ENCODE data around the gene CFAP61. TPM values are rescaled to one million over a fixed set of nuclear protein-coding genes. Genes with fewer than 3 reads are reported as not detected.
A peak's percentile ranks its signal among the peaks of the same experiment; 100 is the strongest.
"Not testable (repeated sequence)": the region's sequence is repeated elsewhere in the genome, so short reads cannot be mapped to it uniquely, and the experiment has no call there.

The CFAP61 gene
- total RNA-seq, 2 donors from 2014 or later, result 1.0 TPM

- DNase-seq, result not testable (repeated sequence)
Measured at GRCh38 chr20:20244384-20244783, 192.1 kb downstream of the CFAP61 start.

GRCh38 chr20:20246996-20247633 lies 194.8 kb downstream of the CFAP61 start:
- DNase-seq (no peak), ATAC-seq (no peak)
- intact Hi-C loops (cut with DNase I), result no loop called here

More at GRCh38 chr20:20244384-20244783, 192.1 kb downstream of the CFAP61 start:
- ATAC-seq; intact Hi-C loops (cut with DNase I): not testable (repeated sequence)

- intact Hi-C loops (cut with DNase I), result no loop called here
- ATAC-seq (no peak), DNase-seq (no peak)
Measured at GRCh38 chr20:20248620-20249200, 196.4 kb downstream of the CFAP61 start.

GRCh38 chr20:20251317-20251716 lies 199.0 kb downstream of the CFAP61 start:
- ATAC-seq (no peak), DNase-seq (no peak)
- intact Hi-C loops (cut with DNase I), result no loop called here

GRCh38 chr20:20251836-20252235 lies 199.5 kb downstream of the CFAP61 start:
- ATAC-seq (no peak), DNase-seq (no peak)
- intact Hi-C loops (cut with DNase I), result no loop called here

GRCh38 chr20:20253039-20253743 lies 200.9 kb downstream of the CFAP61 start:
- intact Hi-C loops (cut with DNase I), result no loop called here
- DNase-seq (no peak), ATAC-seq (no peak)

GRCh38 chr20:20253744-20254330 lies 201.5 kb downstream of the CFAP61 start:
- intact Hi-C loops (cut with DNase I), result no loop called here
- DNase-seq (no peak), ATAC-seq (no peak)

- ATAC-seq (peak in 1 of 2 donors; percentile 48), DNase-seq (no peak)
- intact Hi-C loops (cut with DNase I), result no loop called here
Measured at GRCh38 chr20:20255099-20255498, 202.8 kb downstream of the CFAP61 start.

- DNase-seq (no peak), ATAC-seq (peak in 1 of 2 donors; percentile 40)
- intact Hi-C loops (cut with DNase I), result no loop called here
Measured at GRCh38 chr20:20259533-20259932, 207.2 kb downstream of the CFAP61 start.

GRCh38 chr20:20261159-20261558 lies 208.8 kb downstream of the CFAP61 start:
- ATAC-seq, result peak in 1 of 2 donors; percentile 59
- no peak for DNase-seq
- intact Hi-C loops (cut with DNase I), result no loop called here

GRCh38 chr20:20265210-20265609 lies 212.9 kb downstream of the CFAP61 start:
- ATAC-seq, result no peak
- DNase-seq, result no peak
- intact Hi-C loops (cut with DNase I), result no loop called here

- no peak for ATAC-seq
- intact Hi-C loops (cut with DNase I), result no loop called here
- no peak for DNase-seq
Measured at GRCh38 chr20:20266552-20266951, 214.2 kb downstream of the CFAP61 start.

- ATAC-seq (peak; percentile 23 to 68), DNase-seq (no peak)
- intact Hi-C loops (cut with DNase I), result no loop called here
Measured at GRCh38 chr20:20267685-20268370, 215.5 kb downstream of the CFAP61 start.

GRCh38 chr20:20271271-20271670 lies 218.9 kb downstream of the CFAP61 start:
- intact Hi-C loops (cut with DNase I), result no loop called here
- peak in 1 of 2 donors; percentile 34 for ATAC-seq
- DNase-seq, result no peak

GRCh38 chr20:20272686-20273085 lies 220.4 kb downstream of the CFAP61 start:
- DNase-seq (no peak), ATAC-seq (no peak)
- intact Hi-C loops (cut with DNase I), result no loop called here

- DNase-seq, result no peak
- no peak for ATAC-seq
- intact Hi-C loops (cut with DNase I), result no loop called here
Measured at GRCh38 chr20:20273286-20273685, 221.0 kb downstream of the CFAP61 start.

GRCh38 chr20:20274821-20275220 lies 222.5 kb downstream of the CFAP61 start:
- intact Hi-C loops (cut with DNase I), result no loop called here
- no peak for ATAC-seq
- no peak for DNase-seq

- intact Hi-C loops (cut with DNase I), result no loop called here
- no peak for DNase-seq
Measured at GRCh38 chr20:20275636-20276035, 223.3 kb downstream of the CFAP61 start.

GRCh38 chr20:20276811-20277530 lies 224.6 kb downstream of the CFAP61 start:
- peak in 1 of 2 donors; percentile 38 for ATAC-seq
- DNase-seq, result peak; percentile 35
- intact Hi-C loops (cut with DNase I), result no loop called here

More at GRCh38 chr20:20275636-20276035, 223.3 kb downstream of the CFAP61 start:
- no peak for ATAC-seq
